Karpas-422 (cell line): ENCODE data around the gene P2RX6. TPM values are rescaled to one million over a fixed set of nuclear protein-coding genes. Genes with fewer than 3 reads are reported as not detected.

Source experiments
- DNase-seq: peaks from one replicate; pipeline ENCODE4 v3.0.0-alpha.2; 2015
- H2AFZ ChIP-seq: fragments of 200-600 bp; sonication (generic); 2 replicates; pipeline ENCODE4 v1.6.1; 2014; ENCODE audit warnings: antibody characterized with exemption, low read length, mixed read lengths
- H3K27ac ChIP-seq: fragments of 200-600 bp; sonication (generic); 2 replicates; pipeline ENCODE4 v1.5.1; 2014; ENCODE audit warnings: mild to moderate bottlenecking, low read length, moderate library complexity
- H3K27me3 ChIP-seq: fragments of 200-600 bp; sonication (generic); 2 replicates; pipeline ENCODE4 v1.6.1; 2014; ENCODE audit warnings: low read length, mixed read lengths
- H3K36me3 ChIP-seq: fragments of 200-600 bp; sonication (generic); 2 replicates; pipeline ENCODE4 v1.6.1; 2014; ENCODE audit warnings: low read length, mixed read lengths; ENCODE audit not compliant: insufficient read depth
- H3K4me1 ChIP-seq: fragments of 200-600 bp; sonication (generic); 2 replicates; pipeline ENCODE4 v1.6.1; 2014; ENCODE audit warnings: mild to moderate bottlenecking, low read length, mixed read lengths
- H3K4me2 ChIP-seq: fragments of 200-600 bp; sonication (generic); 2 replicates; pipeline ENCODE4 v1.6.1; 2014; ENCODE audit warnings: low read length, low read depth, mild to moderate bottlenecking; ENCODE audit not compliant: poor library complexity, severe bottlenecking
- H3K4me3 ChIP-seq: fragments of 200-600 bp; sonication (generic); 2 replicates; pipeline ENCODE4 v1.5.1; 2014; ENCODE audit warnings: mild to moderate bottlenecking, antibody characterized with exemption, low read length, mixed read lengths
- H3K79me2 ChIP-seq: fragments of 200-600 bp; sonication (generic); 2 replicates; pipeline ENCODE4 v1.6.1; 2014; ENCODE audit warnings: mild to moderate bottlenecking, low read length, mixed read lengths
- H3K9ac ChIP-seq: fragments of 200-600 bp; sonication (generic); 2 replicates; pipeline ENCODE4 v1.6.0; 2014; ENCODE audit warnings: low read length
- H3K9me2 ChIP-seq: fragments of 200-600 bp; sonication (generic), shearing (Covaris generic); replicated peaks from 2 replicates; pipeline ENCODE4 v1.6.0; 2014; ENCODE audit warnings: mild to moderate bottlenecking, low read length, moderate library complexity; ENCODE audit not compliant: insufficient read depth
- H3K9me3 ChIP-seq: fragments of 300-700, 200-600 bp; sonication (generic); 2 replicates; pipeline ENCODE4 v1.6.1; 2014; ENCODE audit warnings: low read length, mixed read lengths
- H4K20me1 ChIP-seq: fragments of 200-600 bp; sonication (generic); 2 replicates; pipeline ENCODE4 v1.6.1; 2014; ENCODE audit warnings: mild to moderate bottlenecking, antibody characterized with exemption, low read length, low read depth; ENCODE audit not compliant: insufficient read depth
- total RNA-seq: library from RNA; depleted of rRNA; stranded (reverse); fragments of >200 nt; shearing (Covaris generic); gene quantifications from 2 replicates; pipeline ENCODE4 v1.2.3, GENCODE V29; 2014; ENCODE audit warnings: low replicate concordance

P2RX6 gene
- total RNA-seq, 1 experiment from 2014 or later, result 1.6 TPM

GRCh38 chr22:21030032-21030431 is 15.1 kb downstream of the P2RX6 start:
- Histone ChIP-seq H3K4me2 (no peak overlapping the region), H3K4me3 (no peak overlapping the region), H2AFZ (no peak overlapping the region), H3K36me3 (no peaks in the 10 kb centered on the region), H3K9ac (no peak overlapping the region), H3K9me2 (no peaks in the 10 kb centered on the region), H3K4me1 (no peaks in the 10 kb centered on the region), H3K27ac (no peak overlapping the region), H3K27me3 (no peaks in the 10 kb centered on the region), H4K20me1 (no peaks in the 10 kb centered on the region), H3K79me2 (no peaks in the 10 kb centered on the region), H3K9me3 (no peaks in the 10 kb centered on the region)
- no peak for DNase-seq

GRCh38 chr22:21030621-21031544 is 15.9 kb downstream of the P2RX6 start:
- Histone ChIP-seq H3K79me2 (no peaks in the 10 kb centered on the region), H3K27me3 (no peaks in the 10 kb centered on the region), H4K20me1 (no peaks in the 10 kb centered on the region), H3K4me1 (no peaks in the 10 kb centered on the region), H3K4me3 (no peak overlapping the region), H2AFZ (no peak overlapping the region), H3K9me2 (no peaks in the 10 kb centered on the region), H3K9me3 (no peaks in the 10 kb centered on the region), H3K4me2 (no peak overlapping the region), H3K36me3 (no peaks in the 10 kb centered on the region), H3K9ac (no peak overlapping the region), H3K27ac (no peak overlapping the region)
- DNase-seq, result no peak

GRCh38 chr22:21031545-21032036 is 16.6 kb downstream of the P2RX6 start:
- Histone ChIP-seq H3K4me2 (no peak overlapping the region), H3K9me3 (no peaks in the 10 kb centered on the region), H3K27ac (no peak overlapping the region), H3K4me1 (no peaks in the 10 kb centered on the region), H4K20me1 (no peaks in the 10 kb centered on the region), H2AFZ (no peak overlapping the region), H3K9ac (no peak overlapping the region), H3K79me2 (no peaks in the 10 kb centered on the region), H3K27me3 (no peaks in the 10 kb centered on the region), H3K36me3 (no peaks in the 10 kb centered on the region), H3K4me3 (no peak overlapping the region), H3K9me2 (no peaks in the 10 kb centered on the region)
- no peak for DNase-seq

- no peaks in the 10 kb centered on the region for H3K36me3 ChIP-seq
- H3K27me3 ChIP-seq, result no peaks in the 10 kb centered on the region
- H3K27ac ChIP-seq, result no peak within 1 kb of the TSS
- no peaks in the 10 kb centered on the region for H3K9me3 ChIP-seq
- no peak within 1 kb of the TSS for H3K9ac ChIP-seq
- no peaks in the 10 kb centered on the region for H3K4me1 ChIP-seq
- no peaks in the 10 kb centered on the region for H3K9me2 ChIP-seq
- H2AFZ ChIP-seq, result no peak within 1 kb of the TSS
- no peak within 1 kb of the TSS for H3K4me3 ChIP-seq
- H3K79me2 ChIP-seq, result no peaks in the 10 kb centered on the region
- no peaks in the 10 kb centered on the region for H4K20me1 ChIP-seq
- H3K4me2 ChIP-seq, result no peak within 1 kb of the TSS
- DNase-seq, result no peak
Measured at GRCh38 chr22:21032037-21032867, 17.3 kb downstream of the P2RX6 start, which contains the start of gene SLC7A4. Gene SLC7A4, minus strand, starts transcription at chr22:21032561. Its CDS starts 749 bp downstream, at chr22:21031812.

GRCh38 chr22:21032868-21033688 is 18.1 kb downstream of the P2RX6 start:
- no peak overlapping the region for H3K9ac ChIP-seq
- no peaks in the 10 kb centered on the region for H3K79me2 ChIP-seq
- no peaks in the 10 kb centered on the region for H4K20me1 ChIP-seq
- no peak overlapping the region for H3K4me2 ChIP-seq
- H3K36me3 ChIP-seq, result no peaks in the 10 kb centered on the region
- H2AFZ ChIP-seq, result no peak overlapping the region
- no peak overlapping the region for H3K27ac ChIP-seq
- no peaks in the 10 kb centered on the region for H3K9me2 ChIP-seq
- H3K9me3 ChIP-seq, result no peaks in the 10 kb centered on the region
- no peak overlapping the region for H3K4me3 ChIP-seq
- no peak for DNase-seq
- H3K4me1 ChIP-seq, result no peaks in the 10 kb centered on the region
- no peaks in the 10 kb centered on the region for H3K27me3 ChIP-seq

- H3K9me2 ChIP-seq, result no peaks in the 10 kb centered on the region
- DNase-seq, result no peak
Measured at GRCh38 chr22:21033895-21034294, 18.9 kb downstream of the P2RX6 start.

GRCh38 chr22:21034989-21035388 is 20.0 kb downstream of the P2RX6 start:
- Histone ChIP-seq H3K9me2 (no peaks in the 10 kb centered on the region), H2AFZ (no peak overlapping the region), H3K27ac (no peak overlapping the region), H3K4me1 (no peaks in the 10 kb centered on the region), H3K9ac (no peak overlapping the region), H3K4me2 (no peak overlapping the region), H4K20me1 (no peaks in the 10 kb centered on the region), H3K36me3 (no peaks in the 10 kb centered on the region), H3K4me3 (no peak overlapping the region), H3K79me2 (no peaks in the 10 kb centered on the region), H3K27me3 (no peaks in the 10 kb centered on the region), H3K9me3 (no peaks in the 10 kb centered on the region)
- DNase-seq, result no peak

More at GRCh38 chr22:21033895-21034294, 18.9 kb downstream of the P2RX6 start:
- no peak overlapping the region for H2AFZ ChIP-seq
- H3K4me1 ChIP-seq, result no peaks in the 10 kb centered on the region
- H3K4me3 ChIP-seq, result no peak overlapping the region
- H3K27me3 ChIP-seq, result no peaks in the 10 kb centered on the region
- H3K9me3 ChIP-seq, result no peaks in the 10 kb centered on the region
- no peaks in the 10 kb centered on the region for H3K79me2 ChIP-seq
- no peak overlapping the region for H3K9ac ChIP-seq
- H3K36me3 ChIP-seq, result no peaks in the 10 kb centered on the region
- no peak overlapping the region for H3K4me2 ChIP-seq
- no peak overlapping the region for H3K27ac ChIP-seq
- no peaks in the 10 kb centered on the region for H4K20me1 ChIP-seq
